Suprapubic skin (tissue), 4 donors: ENCODE results near the gene ABLIM2. TPM values are rescaled to one million over a fixed set of nuclear protein-coding genes. Genes with fewer than 3 reads are reported as not detected.

Experiments
- DNase-seq, 2 donors: peaks; one replicate each; pipeline ENCODE4 v3.0.0-alpha.2; 2019; ENCODE audit warnings: low spot score in 2 of 2
- H3K27ac ChIP-seq: fragments of 200-600 bp; sonication (generic); one replicate; pipeline ENCODE4 v1.5.1; 2019
- H3K27me3 ChIP-seq: fragments of 200-600 bp; sonication (generic); one replicate; pipeline ENCODE4 v1.5.1; 2019
- H3K36me3 ChIP-seq: fragments of 200-600 bp; sonication (generic); one replicate; pipeline ENCODE4 v1.5.1; 2019
- H3K4me1 ChIP-seq: fragments of 200-600 bp; sonication (generic); one replicate; pipeline ENCODE4 v1.5.1; 2019
- H3K4me3 ChIP-seq: fragments of 200-600 bp; sonication (generic); one replicate; pipeline ENCODE4 v1.5.1; 2019; ENCODE audit warnings: mild to moderate bottlenecking
- H3K9me3 ChIP-seq: fragments of 200-600 bp; sonication (generic); one replicate; pipeline ENCODE4 v1.5.1; 2019
- CTCF ChIP-seq, 2 donors: fragments of 200-600 bp in 1 of 2; fragments of 450-650 bp in 1 of 2; sonication (generic) in 1 of 2; IDR thresholded peaks; one replicate each; pipeline ENCODE4 v1.5.1; 2016 to 2019; ENCODE audit warnings: antibody characterized with exemption in 2 of 2, mild to moderate bottlenecking in 1 of 2, moderate library complexity in 1 of 2
- EP300 ChIP-seq: sonication (generic); formaldehyde crosslinking; IDR thresholded peaks from one replicate; pipeline ENCODE4 v1.6.1; 2017; ENCODE audit warnings: antibody characterized with exemption
- POLR2A ChIP-seq, 2 donors: fragments of 450-650 bp; IDR thresholded peaks; one replicate each; pipeline ENCODE4 v1.6.1; 2017; ENCODE audit warnings: antibody characterized with exemption in 2 of 2, mild to moderate bottlenecking in 2 of 2, moderate library complexity in 2 of 2
- POLR2AphosphoS5 ChIP-seq, 3 donors: sonication (generic); formaldehyde crosslinking; IDR thresholded peaks; one replicate each; pipeline ENCODE4 v1.6.1; 2017; ENCODE audit warnings: antibody characterized with exemption in 3 of 3
- WGBS: methylation state at CpG from one replicate; pipeline ENCODE4 v1.1.5; 2018; 5-methylcytosine and 5-hydroxymethylcytosine counted together
- total RNA-seq, 4 donors: library from RNA; depleted of rRNA; stranded (reverse); fragments of >200 nt; gene quantifications; one replicate each; pipeline ENCODE4 v1.1.0, GENCODE V29; 2016

The ABLIM2 gene
- total RNA-seq, 4 donors from 2014 or later: 11.2 to 16.9 (median 13.3) TPM

- Histone ChIP-seq H3K27me3 (peaks cover 9% of the 10 kb centered on the region), H3K4me3 (no peak overlapping the region), H3K27ac (no peak overlapping the region), H3K4me1 (no peaks in the 10 kb centered on the region), H3K9me3 (no peaks in the 10 kb centered on the region), H3K36me3 (no peaks in the 10 kb centered on the region)
- no peak for DNase-seq
- 85% methylated on average over 21 of the region's 29 CpGs for WGBS
- TF ChIP-seq POLR2A (IDR thresholded peaks at IDR 0.05) (no peak), POLR2AphosphoS5 (IDR thresholded peaks at IDR 0.05) (no peak), EP300 (no peak), CTCF (IDR thresholded peaks at IDR 0.05) (no peak)
Observed at GRCh38 chr4:8081621-8082516, 76.7 kb downstream of the ABLIM2 start.

- WGBS: 92% methylated on average over 11 of the region's 11 CpGs
- Histone ChIP-seq H3K36me3 (no peaks in the 10 kb centered on the region), H3K9me3 (no peaks in the 10 kb centered on the region), H3K4me1 (no peaks in the 10 kb centered on the region), H3K27ac (no peak overlapping the region), H3K27me3 (peaks cover 9% of the 10 kb centered on the region), H3K4me3 (no peak overlapping the region)
- no peak for DNase-seq
- TF ChIP-seq POLR2AphosphoS5 (IDR thresholded peaks at IDR 0.05) (no peak), CTCF (IDR thresholded peaks at IDR 0.05) (no peak), EP300 (no peak), POLR2A (IDR thresholded peaks at IDR 0.05) (no peak)
Observed at GRCh38 chr4:8081171-8081570, 77.4 kb downstream of the ABLIM2 start.

- H3K4me3 ChIP-seq: no peak overlapping the region
- TF ChIP-seq CTCF (IDR thresholded peaks at IDR 0.05) (no peak), EP300 (no peak), POLR2AphosphoS5 (IDR thresholded peaks at IDR 0.05) (no peak), POLR2A (IDR thresholded peaks at IDR 0.05) (no peak)
- H3K4me1 ChIP-seq: no peaks in the 10 kb centered on the region
- DNase-seq: no peak
- no CpG with 5 or more reads among the region's 5 CpGs for WGBS
- no peak overlapping the region for H3K27ac ChIP-seq
- H3K27me3 ChIP-seq: peaks cover 9% of the 10 kb centered on the region
- H3K9me3 ChIP-seq: no peaks in the 10 kb centered on the region
- no peaks in the 10 kb centered on the region for H3K36me3 ChIP-seq
Observed at GRCh38 chr4:8080754-8081065, 77.9 kb downstream of the ABLIM2 start.

- Histone ChIP-seq H3K27ac (no peak overlapping the region), H3K9me3 (no peaks in the 10 kb centered on the region), H3K27me3 (peaks cover 9% of the 10 kb centered on the region), H3K36me3 (no peaks in the 10 kb centered on the region), H3K4me1 (no peaks in the 10 kb centered on the region), H3K4me3 (no peak overlapping the region)
- DNase-seq: no peak
- WGBS: 73% methylated on average over 18 of the region's 21 CpGs
- TF ChIP-seq EP300: no peak
- no peak for TF ChIP-seq CTCF (IDR thresholded peaks at IDR 0.05)
- TF ChIP-seq POLR2A (IDR thresholded peaks at IDR 0.05): no peak
- TF ChIP-seq POLR2AphosphoS5 (IDR thresholded peaks at IDR 0.05): no peak
Observed at GRCh38 chr4:8079916-8080753, 78.5 kb downstream of the ABLIM2 start.
